H1 (cell line): ENCODE measurements around the gene ANAPC10. TPM values are rescaled to one million over a fixed set of nuclear protein-coding genes. Genes with fewer than 3 reads are reported as not detected.
A peak's percentile ranks its signal among the peaks of the same experiment; 100 is the strongest.

Experiments used
- CTCF ChIA-PET: fragments of 300-600 bp; sonication (Branson Sonifier 250); formaldehyde crosslinking; loops from one replicate; lab custom pipeline; 2021; ENCODE audit not compliant: partially characterized antibody; lab: Charles Lee
- POLR2A ChIA-PET: fragments of 300-600 bp; sonication (Branson Sonifier 250); formaldehyde crosslinking; loops from one replicate; lab custom pipeline; 2021; ENCODE audit warnings: inconsistent platforms; ENCODE audit not compliant: partially characterized antibody; lab: Charles Lee
- DNase-seq, 2 experiments: peaks; one replicate each; pipeline versions ENCODE4 v3.0.0 to v3.0.0-alpha.2; 2010 to 2022; ENCODE audit warnings: low spot score in 2 of 2, low read depth in 1 of 2, mixed read lengths in 1 of 2
- FAIRE-seq: peaks from 2 replicates; lab custom pipeline; 2011; peaks lifted over from hg19 to GRCh38; lab: Jason Lieb, UNC
- H2AFZ ChIP-seq: 2 replicates; pipeline ENCODE4 v1.8.1; 2012; ENCODE audit warnings: low read length, inconsistent platforms
- H2AK5ac ChIP-seq: 2 replicates; pipeline ENCODE4 v1.6.1; 2013; ENCODE audit warnings: low read depth, low read length
- H2BK120ac ChIP-seq: replicated peaks from 2 replicates; pipeline ENCODE3; 2013; ENCODE audit warnings: low read depth, low read length, inconsistent platforms
- H2BK12ac ChIP-seq: 2 replicates; pipeline ENCODE4 v1.6.1; 2013; ENCODE audit warnings: low read depth, low read length
- H2BK15ac ChIP-seq: 2 replicates; pipeline ENCODE4 v1.6.1; 2013; ENCODE audit warnings: low read length
- H2BK20ac ChIP-seq: 2 replicates; pipeline ENCODE4 v1.6.1; 2013; ENCODE audit warnings: low read length
- H2BK5ac ChIP-seq: 2 replicates; pipeline ENCODE4 v1.6.1; 2013; ENCODE audit warnings: low read depth, low read length
- H3K14ac ChIP-seq: 2 replicates; pipeline ENCODE4 v1.6.1; 2013; ENCODE audit warnings: inconsistent platforms; ENCODE audit not compliant: insufficient read length
- H3K18ac ChIP-seq: 2 replicates; pipeline ENCODE4 v1.6.1; 2013; ENCODE audit warnings: low read length; ENCODE audit errors: extremely low read depth
- H3K23ac ChIP-seq: 2 replicates; pipeline ENCODE4 v1.6.1; 2013; ENCODE audit warnings: inconsistent platforms; ENCODE audit not compliant: insufficient read length
- H3K23me2 ChIP-seq: 2 replicates; pipeline ENCODE4 v1.6.1; 2013; ENCODE audit warnings: low read depth, low read length
- H3K27ac ChIP-seq: 2 replicates; pipeline ENCODE4 v1.6.1; 2011; ENCODE audit warnings: low read depth, low read length, inconsistent platforms
- H3K27me3 ChIP-seq, 4 experiments: replicated peaks in 1 of 4; 1 replicate in 1 of 4; 2 replicates in 3 of 4; pipeline versions ENCODE4 v1.6.1 to v1.8.1; 2011 to 2013; ENCODE audit warnings: low read length in 3 of 4, mild to moderate bottlenecking in 3 of 4, inconsistent platforms in 2 of 4, mixed read lengths in 2 of 4, moderate library complexity in 1 of 4; ENCODE audit not compliant: control insufficient read depth in 3 of 4, insufficient read depth in 3 of 4; ENCODE audit errors: extremely low read depth in 1 of 4
- H3K36me3 ChIP-seq, 4 experiments: 2 replicates each; pipeline versions ENCODE4 v1.6.1 to v1.8.1; 2011 to 2013; ENCODE audit warnings: mild to moderate bottlenecking in 4 of 4, low read length in 3 of 4, moderate library complexity in 2 of 4, control low read depth in 1 of 4, inconsistent platforms in 1 of 4; ENCODE audit not compliant: insufficient read depth in 4 of 4, control insufficient read depth in 2 of 4
- H3K4ac ChIP-seq: replicated peaks from 2 replicates; pipeline ENCODE3; 2013; ENCODE audit warnings: low read length, low read depth, mixed read lengths, inconsistent platforms; ENCODE audit not compliant: insufficient read length
- H3K4me1 ChIP-seq, 4 experiments: replicated peaks in 1 of 4; 1 replicate in 1 of 4; 2 replicates in 3 of 4; pipeline versions ENCODE4 v1.6.1 to v1.8.1; 2011 to 2013; ENCODE audit warnings: low read length in 3 of 4, inconsistent platforms in 2 of 4, mixed read lengths in 1 of 4; ENCODE audit not compliant: insufficient read depth in 4 of 4, control insufficient read depth in 3 of 4
- H3K4me2 ChIP-seq, 2 experiments: 2 replicates each; pipeline versions ENCODE4 v1.6.1 to v1.8.1; 2011 to 2013; ENCODE audit warnings: low read depth in 2 of 2, low read length in 2 of 2, control low read depth in 1 of 2, inconsistent platforms in 1 of 2, mild to moderate bottlenecking in 1 of 2; ENCODE audit not compliant: insufficient read depth in 1 of 2
- H3K4me3 ChIP-seq, 4 experiments: fragments of 200-600, 300-600 bp in 1 of 4; sonication (generic), shearing (Covaris generic), sonication (Bioruptor Twin) in 1 of 4; 2 replicates each; pipeline versions ENCODE4 v1.5.1 to v1.8.1; 2011 to 2016; ENCODE audit warnings: low read length in 4 of 4, low read depth in 3 of 4, control low read depth in 2 of 4, inconsistent platforms in 2 of 4, mild to moderate bottlenecking in 2 of 4, mixed read lengths in 1 of 4, moderate library complexity in 1 of 4; ENCODE audit not compliant: insufficient read depth in 2 of 4; ENCODE audit errors: extremely low read depth in 1 of 4
- H3K56ac ChIP-seq: replicated peaks from 2 replicates; pipeline ENCODE3; 2013; ENCODE audit warnings: low read depth, mild to moderate bottlenecking, mixed read lengths, low read length, inconsistent platforms; ENCODE audit not compliant: insufficient read length
- H3K79me1 ChIP-seq: 2 replicates; pipeline ENCODE4 v1.6.1; 2013; ENCODE audit warnings: low read depth, low read length, control low read depth
- H3K79me2 ChIP-seq, 2 experiments: 2 replicates each; pipeline versions ENCODE4 v1.6.1 to v1.8.1; 2012 to 2013; ENCODE audit warnings: low read length in 2 of 2, mild to moderate bottlenecking in 2 of 2, inconsistent platforms in 1 of 2; ENCODE audit not compliant: insufficient read depth in 2 of 2, control insufficient read depth in 1 of 2
- H3K9ac ChIP-seq, 4 experiments: replicated peaks in 1 of 4; 1 replicate in 1 of 4; 2 replicates in 3 of 4; pipeline versions ENCODE4 v1.6.1 to v1.8.1; 2011 to 2013; ENCODE audit warnings: low read depth in 3 of 4, low read length in 3 of 4, control low read depth in 2 of 4, mild to moderate bottlenecking in 2 of 4, moderate library complexity in 2 of 4, inconsistent platforms in 1 of 4; ENCODE audit errors: extremely low read depth in 1 of 4
- H3K9me3 ChIP-seq, 2 experiments: 2 replicates each; pipeline versions ENCODE4 v1.6.1 to v1.8.1; 2012 to 2013; ENCODE audit warnings: mild to moderate bottlenecking in 2 of 2, moderate library complexity in 2 of 2, control low read depth in 1 of 2, inconsistent platforms in 1 of 2, low read depth in 1 of 2, low read length in 1 of 2, mixed read lengths in 1 of 2; ENCODE audit not compliant: insufficient read depth in 2 of 2
- H4K20me1 ChIP-seq, 2 experiments: replicated peaks in 1 of 2; 2 replicates each; pipeline versions ENCODE3 to v1.8.1; 2011 to 2013; ENCODE audit warnings: inconsistent platforms in 2 of 2, low read length in 2 of 2, mild to moderate bottlenecking in 1 of 2; ENCODE audit not compliant: insufficient read depth in 2 of 2, control insufficient read depth in 1 of 2
- H4K5ac ChIP-seq: 2 replicates; pipeline ENCODE4 v1.6.1; 2013; ENCODE audit warnings: low read length, low read depth, mixed read lengths, inconsistent platforms; ENCODE audit not compliant: insufficient read length
- H4K8ac ChIP-seq: 2 replicates; pipeline ENCODE4 v1.8.0; 2013; ENCODE audit warnings: mild to moderate bottlenecking, moderate library complexity, low read length, inconsistent platforms; ENCODE audit not compliant: insufficient read depth; ENCODE audit errors: extremely low read depth
- H4K91ac ChIP-seq: replicated peaks from 2 replicates; pipeline ENCODE3; 2013; ENCODE audit warnings: low read length, mixed read lengths, inconsistent platforms; ENCODE audit not compliant: insufficient read length
- ASH2L ChIP-seq: fragments of 200-600, 300-600 bp; sonication (generic); IDR thresholded peaks from one replicate; pipeline ENCODE4 v1.7.1; 2017; ENCODE audit warnings: low read length
- BCL11A ChIP-seq, 2 experiments: IDR thresholded peaks; one replicate each; pipeline ENCODE4 v1.6.1; 2011; ENCODE audit warnings: low read depth in 2 of 2, low read length in 2 of 2, mild to moderate bottlenecking in 2 of 2
- EGR1 ChIP-seq: IDR thresholded peaks from 2 replicates; pipeline ENCODE4 v1.6.1; 2011; ENCODE audit warnings: low read depth, low read length, borderline replicate concordance
- SIN3A ChIP-seq, 2 experiments: IDR thresholded peaks in 1 of 2; conservative IDR thresholded peaks in 1 of 2; 2 replicates each; pipeline ENCODE4 v1.6.1; 2011 to 2012; ENCODE audit warnings: low read length in 2 of 2, improper control_type of control experiment in 1 of 2, low read depth in 1 of 2, mild to moderate bottlenecking in 1 of 2
- SP2 ChIP-seq: IDR thresholded peaks from 2 replicates; pipeline ENCODE4 v1.6.1; 2012; ENCODE audit warnings: mild to moderate bottlenecking, low read length, inconsistent platforms
- ZNF274 ChIP-seq: IDR thresholded peaks from 2 replicates; pipeline ENCODE4 v1.7.0; 2012; ENCODE audit warnings: low read length, borderline replicate concordance; ENCODE audit errors: extremely low read depth
- WGBS, 2 experiments: shearing (Covaris generic) in 1 of 2; methylation state at CpG; one replicate each; pipeline versions ENCODE4 v1.1.6 to v1.1.7; 2013 to 2015; ENCODE audit warnings: low lambda C conversion rate in 2 of 2, mixed read lengths in 2 of 2, inconsistent platforms in 1 of 2, low coverage in 1 of 2, missing lambda C conversion rate in 1 of 2; ENCODE audit not compliant: insufficient replicate concordance in 2 of 2, insufficient coverage in 1 of 2, insufficient read length in 1 of 2; ENCODE audit errors: extremely low coverage in 1 of 2, missing lambda C conversion rate in 1 of 2; 5-methylcytosine and 5-hydroxymethylcytosine counted together
- polyA plus RNA-seq, 7 experiments: library from polyadenylated mRNA; depleted of rRNA in 3 of 7; stranded (reverse) in 5 of 7; unstranded in 2 of 7; fragments of >200 nt in 5 of 7; fragments of 200-250 nt in 2 of 7; gene quantifications; 1 replicate in 5 of 7; 2 replicates in 1 of 7; 4 replicates in 1 of 7; pipeline versions ENCODE4 v1.2.1 to v1.2.3, GENCODE V29; 2011 to 2013; ENCODE audit warnings: missing spikeins in 2 of 7, mixed read lengths in 2 of 7
- total RNA-seq: library from RNA; stranded (reverse); fragmentation: NEBNext Ultra II Directional; extraction: Animal tissue kit (Norgen Biotek cat#: 25700); gene quantifications from 2 replicates; pipeline ENCODE4 v1.2.1, GENCODE V29; 2021

The ANAPC10 gene
- total and polyA plus RNA-seq, 2 of the 8 experiments (the other 6 are each of a cell fraction or from before 2014, with no cell fraction given): 17.6 to 23.3 TPM

- POLR2A ChIA-PET: no interaction called here
- no peak overlapping the region for H2BK5ac ChIP-seq
- H3K9ac ChIP-seq: no peak overlapping the region
- CTCF ChIA-PET: interaction anchor here (1.3 kb wide), 1 partner anchor 12 kb away, joined by 3 read pairs; no protein-coding TSS in a partner anchor
- TF ChIP-seq SP2 (no peak), EGR1 (no peak), ZNF274 (no peak), BCL11A (IDR thresholded peaks at IDR 0.05; ENCODE audit: low read depth in 2 of 2, low read length in 2 of 2) (no peak), ASH2L (no peak), SIN3A (conservative IDR thresholded peaks at IDR 0.05 in 1 of 2, IDR thresholded peaks at IDR 0.05 in 1 of 2; ENCODE audit: low read depth in 1 of 2, low read length in 2 of 2) (no peak)
- 75% methylated on average over 2 of the region's 2 CpGs; no CpG with 5 or more reads in 1 of the 2 experiments for WGBS, 2 experiments
- no peak overlapping the region for H3K18ac ChIP-seq
- no peak overlapping the region for H3K14ac ChIP-seq
- H3K27me3 ChIP-seq: no peaks in the 10 kb centered on the region
- no peak overlapping the region for H4K8ac ChIP-seq
- no peak overlapping the region for H3K23ac ChIP-seq
- no peak overlapping the region for H2BK20ac ChIP-seq
- H3K36me3 ChIP-seq: no peaks in the 10 kb centered on the region
- H3K4me1 ChIP-seq: 0 out of 7 replicates have a peak, but pooled peaks cover 0 to 2% (median 0%) of the 10 kb centered on the region in 4 experiments
- no peaks in the 10 kb centered on the region for H3K79me1 ChIP-seq
- H3K4me3 ChIP-seq: no peak overlapping the region
- DNase-seq (no peak), FAIRE-seq (no peak)
- H2AFZ ChIP-seq: 0 out of 2 replicates have a peak overlapping the region, but pooled peaks have one; percentile 11
- H3K4ac ChIP-seq: no peak overlapping the region
- no peaks in the 10 kb centered on the region for H3K23me2 ChIP-seq
- H2BK15ac ChIP-seq: no peak overlapping the region
- H2AK5ac ChIP-seq: no peak overlapping the region
- H2BK120ac ChIP-seq: no peak overlapping the region
- no peaks in the 10 kb centered on the region for H4K20me1 ChIP-seq
- H4K91ac ChIP-seq: no peak overlapping the region
- no peak overlapping the region for H3K56ac ChIP-seq
- H4K5ac ChIP-seq: no peak overlapping the region
- no peak overlapping the region for H3K4me2 ChIP-seq
- no peak overlapping the region for H2BK12ac ChIP-seq
- H3K79me2 ChIP-seq: no peaks in the 10 kb centered on the region
- H3K27ac ChIP-seq: no peak overlapping the region
- peaks cover 5 to 6% of the 10 kb centered on the region in 2 experiments; a peak in 2 of 4 replicates for H3K9me3 ChIP-seq
These were observed 150.0 kb downstream of the ANAPC10 start for GRCh38 chr4:144948009-144948408.
